Stimulated activated CD8-positive, alpha-beta memory T cell treated with anti-CD3 and anti-CD28 coated beads, Interleukin-7, amount 100 ng/mL, for 24 hours (primary cell): ENCODE data around the gene SNAPC2.

ENCODE experiments used
- DNase-seq: peaks from one replicate; pipeline ENCODE4 v3.0.0-alpha.2; 2020; ENCODE audit warnings: low read depth

Gene SNAPC2

GRCh38 chr19:7919610-7920518 lies at the start of gene SNAPC2:
SNAPC2 (plus strand) TSS chr19:7920338; CDS start chr19:7920367, 29 bp downstream.
- peak; percentile 91 for DNase-seq

GRCh38 chr19:7870571-7871436 lies 49.3 kb upstream of the SNAPC2 start:
- DNase-seq, result peak; percentile 10

GRCh38 chr19:7871437-7872305 lies 48.5 kb upstream of the SNAPC2 start:
- peak; percentile 59 for DNase-seq

- no peak for DNase-seq
Observed at GRCh38 chr19:7872306-7873204, 47.6 kb upstream of the SNAPC2 start.

- DNase-seq, result no peak
Observed at GRCh38 chr19:7873304-7874075, 46.6 kb upstream of the SNAPC2 start.

GRCh38 chr19:7874076-7874896 lies 45.9 kb upstream of the SNAPC2 start, which contains the start of gene PRR36:
PRR36 (minus strand) TSS chr19:7874390; CDS start chr19:7873689, 701 bp downstream.
- DNase-seq, result no peak

- no peak for DNase-seq
Observed at GRCh38 chr19:7874897-7875273, 45.3 kb upstream of the SNAPC2 start.

- DNase-seq, result no peak
Observed at GRCh38 chr19:7877249-7877836, 42.8 kb upstream of the SNAPC2 start.

- DNase-seq, result no peak
Observed at GRCh38 chr19:7879111-7879807, 40.9 kb upstream of the SNAPC2 start.

GRCh38 chr19:7879836-7880235 lies 40.3 kb upstream of the SNAPC2 start:
- no peak for DNase-seq

- DNase-seq, result no peak
Observed at GRCh38 chr19:7881910-7882309, 38.2 kb upstream of the SNAPC2 start.

GRCh38 chr19:7883105-7883504 lies 37.0 kb upstream of the SNAPC2 start:
- no peak for DNase-seq

GRCh38 chr19:7883796-7884570 lies 36.2 kb upstream of the SNAPC2 start:
- DNase-seq, result no peak

- DNase-seq, result no peak
Observed at GRCh38 chr19:7885818-7886217, 34.3 kb upstream of the SNAPC2 start.

- DNase-seq, result no peak
Observed at GRCh38 chr19:7887408-7888144, 32.6 kb upstream of the SNAPC2 start.

- peak; percentile 18 for DNase-seq
Observed at GRCh38 chr19:7888145-7888825, 31.9 kb upstream of the SNAPC2 start, which contains the start of gene LRRC8E. LRRC8E (plus strand) TSS chr19:7888510; CDS start chr19:7895604, 7,094 bp downstream.
